ENCODE measurements around the gene ABCB4.
A peak's percentile ranks its signal among the peaks of the same experiment; 100 is the strongest.

Gene ABCB4

DNA sequence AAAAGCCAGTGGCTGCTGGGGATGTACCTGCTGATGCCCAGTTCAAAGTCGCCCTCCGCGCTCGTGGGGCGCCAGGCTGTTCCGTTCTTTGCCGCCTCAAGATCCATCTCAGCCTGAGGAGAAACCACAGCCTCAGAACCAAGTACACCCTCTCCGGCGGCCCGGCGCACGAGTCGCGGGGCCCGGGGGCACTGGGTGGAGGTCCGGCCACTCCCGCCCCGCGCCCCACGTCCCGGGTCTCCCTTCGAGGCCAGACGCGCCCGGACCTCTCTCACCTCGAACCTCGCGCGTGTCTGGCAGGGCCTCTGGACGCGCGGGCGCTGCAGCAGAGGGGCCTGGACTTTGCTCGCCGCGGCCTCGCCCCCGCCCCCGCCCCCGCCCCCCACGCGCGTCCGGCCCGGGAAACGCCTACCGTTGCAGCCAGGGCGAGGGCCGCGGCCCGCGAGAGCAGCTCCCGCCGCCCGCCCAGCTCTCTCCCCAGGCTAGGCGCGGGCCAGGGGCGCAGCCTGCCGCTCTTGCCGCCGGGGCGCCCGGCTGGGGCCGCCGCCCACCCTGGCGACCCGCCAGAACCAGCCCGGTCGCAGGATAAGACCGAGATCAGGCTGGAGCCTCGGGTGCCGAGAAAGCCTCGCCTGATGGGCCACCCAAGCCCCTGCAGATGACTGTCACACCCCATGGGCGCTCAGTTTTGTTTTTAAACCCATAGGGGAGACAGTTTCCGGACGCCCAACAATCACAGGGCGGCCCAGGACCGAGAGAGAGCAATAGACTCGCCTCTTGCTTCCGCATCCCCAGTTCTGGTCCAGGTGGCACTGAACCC lies at the start of gene ABCB4:
ABCB4 (minus strand) TSS at position 322 of the 820 bp plus-strand sequence; CDS start at position 107, 215 bp downstream.
- Histone ChIP-seq H3K4me2 (ENCODE audit: low read length) (peak within 1 kb of the TSS; percentile 81), H3K4me3 (ENCODE audit: low read length) (peak within 1 kb of the TSS; percentile 74)

DNA sequence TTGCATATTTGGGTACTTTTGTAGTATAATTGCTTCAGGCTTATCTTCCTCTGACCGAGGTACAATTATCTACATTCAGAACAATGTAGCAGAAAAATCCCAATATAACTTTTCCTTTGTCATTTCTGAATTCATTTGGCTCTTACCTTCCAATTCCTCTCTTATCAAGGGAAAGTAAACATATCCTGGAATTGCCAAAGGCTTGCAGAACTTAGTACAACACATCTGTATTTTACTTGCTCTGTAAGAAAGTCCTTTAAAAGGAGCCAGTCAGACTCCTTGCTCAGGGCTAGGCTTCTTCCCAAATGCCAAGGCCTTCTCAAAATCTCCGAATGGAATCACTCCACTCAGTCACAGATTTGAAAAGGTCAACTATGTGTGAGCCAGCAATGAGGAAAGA lies 43.3 kb upstream of the ABCB4 start:
- no peaks in the 10 kb centered on the region for H3K9me2 ChIP-seq (replicated peaks; ENCODE audit: control insufficient read depth, low read length)
- no peak overlapping the region for H3K4me2 ChIP-seq (ENCODE audit: low read length)
- H3K4me3 ChIP-seq (ENCODE audit: low read length), result no peak overlapping the region
- H4K20me1 ChIP-seq (ENCODE audit: control insufficient read depth, insufficient read depth, low read depth, low read length), result no peaks in the 10 kb centered on the region
- H3K27ac ChIP-seq (ENCODE audit: low read depth, low read length), result no peak overlapping the region
- TF ChIP-seq EZH2phosphoT487 (IDR thresholded peaks at IDR 0.05; ENCODE audit: borderline replicate concordance, low read length), result no peak
- TF ChIP-seq, protein P1, sequence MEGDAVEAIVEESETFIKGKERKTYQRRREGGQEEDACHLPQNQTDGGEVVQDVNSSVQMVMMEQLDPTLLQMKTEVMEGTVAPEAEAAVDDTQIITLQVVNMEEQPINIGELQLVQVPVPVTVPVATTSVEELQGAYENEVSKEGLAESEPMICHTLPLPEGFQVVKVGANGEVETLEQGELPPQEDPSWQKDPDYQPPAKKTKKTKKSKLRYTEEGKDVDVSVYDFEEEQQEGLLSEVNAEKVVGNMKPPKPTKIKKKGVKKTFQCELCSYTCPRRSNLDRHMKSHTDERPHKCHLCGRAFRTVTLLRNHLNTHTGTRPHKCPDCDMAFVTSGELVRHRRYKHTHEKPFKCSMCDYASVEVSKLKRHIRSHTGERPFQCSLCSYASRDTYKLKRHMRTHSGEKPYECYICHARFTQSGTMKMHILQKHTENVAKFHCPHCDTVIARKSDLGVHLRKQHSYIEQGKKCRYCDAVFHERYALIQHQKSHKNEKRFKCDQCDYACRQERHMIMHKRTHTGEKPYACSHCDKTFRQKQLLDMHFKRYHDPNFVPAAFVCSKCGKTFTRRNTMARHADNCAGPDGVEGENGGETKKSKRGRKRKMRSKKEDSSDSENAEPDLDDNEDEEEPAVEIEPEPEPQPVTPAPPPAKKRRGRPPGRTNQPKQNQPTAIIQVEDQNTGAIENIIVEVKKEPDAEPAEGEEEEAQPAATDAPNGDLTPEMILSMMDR (IDR thresholded peaks at IDR 0.05; ENCODE audit: low read depth, low read length, poor library complexity, severe bottlenecking), result no peak
- H3K4me1 ChIP-seq (ENCODE audit: control insufficient read depth, low read length), result no peaks in the 10 kb centered on the region
- no peaks in the 10 kb centered on the region for H3K79me2 ChIP-seq (ENCODE audit: control insufficient read depth, low read length)
- H3K9me3 ChIP-seq (ENCODE audit: control insufficient read depth, insufficient read depth, low read length), result no peaks in the 10 kb centered on the region
- H3K27me3 ChIP-seq (ENCODE audit: control insufficient read depth, low read length), result no peaks in the 10 kb centered on the region
- H3F3A ChIP-seq (ENCODE audit: control insufficient read depth, insufficient read depth), result no peaks in the 10 kb centered on the region
- no peaks in the 10 kb centered on the region for H3K36me3 ChIP-seq (ENCODE audit: control insufficient read depth, low read length)

More for the DNA sequence above, at the start of gene ABCB4:
- Histone ChIP-seq H3K79me2 (ENCODE audit: control insufficient read depth, low read length) (no peaks in the 10 kb centered on the region), H4K20me1 (ENCODE audit: control insufficient read depth, insufficient read depth, low read depth, low read length) (no peaks in the 10 kb centered on the region), H3K27me3 (ENCODE audit: control insufficient read depth, low read length) (no peaks in the 10 kb centered on the region), H3K9me3 (ENCODE audit: control insufficient read depth, insufficient read depth, low read length) (no peaks in the 10 kb centered on the region), H3K36me3 (ENCODE audit: control insufficient read depth, low read length) (no peaks in the 10 kb centered on the region), H3K27ac (ENCODE audit: low read depth, low read length) (peak within 1 kb of the TSS; percentile 88), H3K4me1 (ENCODE audit: control insufficient read depth, low read length) (peaks cover 41% of the 10 kb centered on the region), H3F3A (ENCODE audit: control insufficient read depth, insufficient read depth) (peaks cover 29% of the 10 kb centered on the region), H3K9me2 (replicated peaks; ENCODE audit: control insufficient read depth, low read length) (no peaks in the 10 kb centered on the region)
- no peak for TF ChIP-seq EZH2phosphoT487 (IDR thresholded peaks at IDR 0.05; ENCODE audit: borderline replicate concordance, low read length)
- TF ChIP-seq, protein P1 (IDR thresholded peaks at IDR 0.05; ENCODE audit: low read depth, low read length, poor library complexity, severe bottlenecking), result no peak

DNA sequence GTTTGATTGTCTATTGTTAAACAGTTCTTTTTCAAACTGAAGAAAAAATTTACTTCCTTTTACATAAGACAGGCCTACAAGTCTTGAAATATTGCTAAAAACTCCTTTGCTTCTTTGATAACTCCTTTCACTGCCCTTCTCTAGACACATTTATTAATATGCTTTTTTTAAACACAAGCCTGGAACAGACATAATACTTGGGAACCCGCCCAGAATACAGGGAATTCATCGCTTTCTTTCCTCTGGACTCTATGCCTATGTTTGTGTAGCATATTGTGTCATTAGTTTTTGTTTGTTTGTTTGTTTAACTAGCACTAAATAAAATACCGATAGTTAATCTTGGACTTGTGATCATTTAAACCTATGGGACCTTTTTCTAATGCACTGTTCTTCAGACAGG lies 42.4 kb upstream of the ABCB4 start:
- Histone ChIP-seq H3K36me3 (ENCODE audit: control insufficient read depth, low read length) (no peaks in the 10 kb centered on the region), H3K9me2 (replicated peaks; ENCODE audit: control insufficient read depth, low read length) (no peaks in the 10 kb centered on the region), H3K4me1 (ENCODE audit: control insufficient read depth, low read length) (no peaks in the 10 kb centered on the region), H3K4me3 (ENCODE audit: low read length) (no peak overlapping the region), H3K79me2 (ENCODE audit: control insufficient read depth, low read length) (no peaks in the 10 kb centered on the region), H3K4me2 (ENCODE audit: low read length) (no peak overlapping the region), H3K27me3 (ENCODE audit: control insufficient read depth, low read length) (no peaks in the 10 kb centered on the region), H4K20me1 (ENCODE audit: control insufficient read depth, insufficient read depth, low read depth, low read length) (no peaks in the 10 kb centered on the region), H3F3A (ENCODE audit: control insufficient read depth, insufficient read depth) (no peaks in the 10 kb centered on the region), H3K9me3 (ENCODE audit: control insufficient read depth, insufficient read depth, low read length) (no peaks in the 10 kb centered on the region), H3K27ac (ENCODE audit: low read depth, low read length) (no peak overlapping the region)
- TF ChIP-seq, protein P1 (IDR thresholded peaks at IDR 0.05; ENCODE audit: low read depth, low read length, poor library complexity, severe bottlenecking), result no peak
- TF ChIP-seq EZH2phosphoT487 (IDR thresholded peaks at IDR 0.05; ENCODE audit: borderline replicate concordance, low read length), result no peak

Measured in DOHH2 (cell line).